H1 (cell line): ENCODE results near the gene TSSC4.

Experiments used
- CTCF ChIP-seq, 3 experiments: IDR thresholded peaks; 1 replicate in 2 of 3; 2 replicates in 1 of 3; pipeline versions ENCODE4 v1.5.1 to v1.6.1; 2011; ENCODE audit warnings: low read length in 3 of 3, mild to moderate bottlenecking in 3 of 3, inconsistent platforms in 2 of 3, low read depth in 1 of 3, moderate library complexity in 1 of 3; ENCODE audit not compliant: insufficient read depth in 1 of 3; ENCODE audit errors: control extremely low read depth in 1 of 3
- EGR1 ChIP-seq: IDR thresholded peaks from 2 replicates; pipeline ENCODE4 v1.6.1; 2011; ENCODE audit warnings: low read depth, low read length, borderline replicate concordance
- POLR2A ChIP-seq, 2 experiments: IDR thresholded peaks; 1 replicate in 1 of 2; 2 replicates in 1 of 2; pipeline ENCODE4 v1.6.1; 2011; ENCODE audit warnings: low read depth in 2 of 2, low read length in 2 of 2, mild to moderate bottlenecking in 2 of 2; ENCODE audit errors: control extremely low read depth in 1 of 2
- SIRT6 ChIP-seq: IDR thresholded peaks from one replicate; pipeline ENCODE4 v1.7.1; 2012; ENCODE audit warnings: low read length, inconsistent platforms

- TF ChIP-seq CTCF (IDR thresholded peaks at IDR 0.05; ENCODE audit: control extremely low read depth in 1 of 3, insufficient read depth in 1 of 3, low read depth in 1 of 3, low read length in 3 of 3) (no peak), SIRT6 (no peak), POLR2A (IDR thresholded peaks at IDR 0.05; ENCODE audit: control extremely low read depth in 1 of 2, low read depth in 2 of 2, low read length in 2 of 2) (no peak), EGR1 (no peak)
Measured at GRCh38 chr11:2396471-2396870, 4.1 kb upstream of the TSSC4 start.
